Astrocyte (in vitro differentiated cells and primary cell): Measurements from ENCODE around the gene WDR43. TPM values are rescaled to one million over a fixed set of nuclear protein-coding genes. Genes with fewer than 3 reads are reported as not detected.

ENCODE experiments used
- DNase-seq: peaks from one replicate; pipeline ENCODE4 v3.0.0-alpha.2; 2010; ENCODE audit warnings: low read depth
- FAIRE-seq: peaks from 2 replicates; lab custom pipeline; 2011; peaks lifted over from hg19 to GRCh38; lab: Jason Lieb, UNC
- H2AFZ ChIP-seq: 2 replicates; pipeline ENCODE4 v1.6.0; 2012; ENCODE audit warnings: low read depth, low read length, inconsistent platforms
- H3K27ac ChIP-seq: 2 replicates; pipeline ENCODE4 v1.5.1; 2011; ENCODE audit warnings: low read depth, low read length, inconsistent platforms
- H3K27me3 ChIP-seq: 2 replicates; pipeline ENCODE4 v1.6.0; 2011; ENCODE audit warnings: low read length, inconsistent platforms; ENCODE audit not compliant: insufficient read depth
- H3K36me3 ChIP-seq: 2 replicates; pipeline ENCODE4 v1.5.1; 2011; ENCODE audit warnings: low read length, inconsistent platforms; ENCODE audit not compliant: insufficient read depth
- H3K4me1 ChIP-seq: 2 replicates; pipeline ENCODE4 v1.5.1; 2011; ENCODE audit warnings: low read length, inconsistent platforms; ENCODE audit not compliant: insufficient read depth
- H3K4me2 ChIP-seq: 2 replicates; pipeline ENCODE4 v1.6.0; 2012; ENCODE audit warnings: low read length, inconsistent platforms
- H3K4me3 ChIP-seq: 2 replicates; pipeline ENCODE4 v1.5.1; 2011; ENCODE audit warnings: low read depth, mild to moderate bottlenecking, low read length, inconsistent platforms; ENCODE audit not compliant: insufficient read depth
- H3K79me2 ChIP-seq: 2 replicates; pipeline ENCODE4 v1.6.0; 2012; ENCODE audit warnings: mild to moderate bottlenecking, low read length, inconsistent platforms; ENCODE audit not compliant: insufficient read depth
- H3K9ac ChIP-seq: 2 replicates; pipeline ENCODE4 v1.6.0; 2012; ENCODE audit warnings: mild to moderate bottlenecking, low read length, inconsistent platforms
- H3K9me3 ChIP-seq: 2 replicates; pipeline ENCODE4 v1.5.1; 2012; ENCODE audit warnings: low read depth, mild to moderate bottlenecking, low read length, inconsistent platforms; ENCODE audit not compliant: insufficient read depth
- H4K20me1 ChIP-seq: 2 replicates; pipeline ENCODE4 v1.6.0; 2012; ENCODE audit warnings: low read length, inconsistent platforms; ENCODE audit not compliant: insufficient read depth
- H3K27ac Mint-ChIP-seq: one replicate; pipeline ENCODE4 v1.8.0; 2021; ENCODE audit warnings: mild to moderate bottlenecking, mixed read lengths; ENCODE audit not compliant: unreplicated experiment
- H3K27me3 Mint-ChIP-seq: one replicate; pipeline ENCODE4 v1.8.0; 2021; ENCODE audit warnings: low read depth, mixed read lengths; ENCODE audit not compliant: unreplicated experiment
- H3K36me3 Mint-ChIP-seq: one replicate; pipeline ENCODE4 v1.8.0; 2021; ENCODE audit warnings: low read depth, mixed read lengths; ENCODE audit not compliant: unreplicated experiment
- H3K4me1 Mint-ChIP-seq: one replicate; pipeline ENCODE4 v1.8.0; 2021; ENCODE audit warnings: low read depth, mixed read lengths; ENCODE audit not compliant: unreplicated experiment
- H3K4me3 Mint-ChIP-seq: one replicate; pipeline ENCODE4 v1.8.0; 2021; ENCODE audit warnings: mild to moderate bottlenecking, moderate library complexity, mixed read lengths; ENCODE audit not compliant: unreplicated experiment
- H3K9me3 Mint-ChIP-seq: one replicate; pipeline ENCODE4 v1.8.0; 2021; ENCODE audit warnings: mild to moderate bottlenecking, mixed read lengths; ENCODE audit not compliant: unreplicated experiment
- EZH2 ChIP-seq: IDR thresholded peaks from 2 replicates; pipeline ENCODE4 v1.6.1; 2012; ENCODE audit warnings: mild to moderate bottlenecking, low read length, inconsistent platforms; ENCODE audit not compliant: insufficient read depth
- total RNA-seq: library from RNA; stranded (reverse); gene quantifications from 2 replicates; pipeline ENCODE4 v1.2.1, GENCODE V29; 2021
- TF ChIP-seq, protein P1 (sequence below): IDR thresholded peaks from 2 replicates; pipeline ENCODE4 v1.5.1; 2011; ENCODE audit warnings: low read depth, mild to moderate bottlenecking, inconsistent platforms, low read length, moderate library complexity; ENCODE audit not compliant: insufficient read depth

Gene WDR43
- total RNA-seq, 1 donor from 2014 or later, result 83.9 TPM

DNA sequence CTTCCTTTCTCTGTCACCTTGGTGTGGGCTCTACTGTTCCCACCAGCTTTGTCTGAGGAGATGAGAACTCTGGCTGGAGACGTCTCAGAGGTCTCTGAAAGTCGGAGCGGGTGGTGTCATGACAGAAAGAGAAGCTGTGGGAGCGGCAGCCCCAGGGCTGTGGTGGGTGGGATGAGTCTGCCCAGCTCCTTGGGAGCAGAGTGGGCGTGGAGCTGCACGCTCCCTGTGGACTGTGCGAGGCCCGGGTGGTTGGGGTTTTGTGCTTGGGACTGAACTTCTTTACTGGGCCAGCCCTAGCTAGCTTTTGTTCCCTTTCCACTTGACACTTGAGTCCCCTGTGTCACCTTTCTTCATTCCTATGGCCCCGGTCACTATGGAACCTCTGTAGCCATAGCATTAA, 97.0 kb downstream of the WDR43 start:
- peak overlapping the region; percentile 60 for H2AFZ ChIP-seq
- no peak overlapping the region for H3K27ac Mint-ChIP-seq
- peaks cover 2% of the 10 kb centered on the region for H3K4me1 ChIP-seq
- no peak overlapping the region for H3K9ac ChIP-seq
- no peaks in the 10 kb centered on the region for H4K20me1 ChIP-seq
- H3K4me3 Mint-ChIP-seq, result no peak overlapping the region
- no peak for DNase-seq
- no peak for FAIRE-seq
- H3K4me2 ChIP-seq, result peak overlapping the region; percentile 19
- no peaks in the 10 kb centered on the region for H3K9me3 Mint-ChIP-seq
- no peak overlapping the region for H3K4me3 ChIP-seq
- no peaks in the 10 kb centered on the region for H3K36me3 Mint-ChIP-seq
- H3K27me3 Mint-ChIP-seq, result peaks cover 35% of the 10 kb centered on the region
- no peaks in the 10 kb centered on the region for H3K9me3 ChIP-seq
- no peaks in the 10 kb centered on the region for H3K79me2 ChIP-seq
- no peaks in the 10 kb centered on the region for H3K36me3 ChIP-seq
- peaks cover 3% of the 10 kb centered on the region for H3K4me1 Mint-ChIP-seq
- H3K27ac ChIP-seq, result no peak overlapping the region
- peaks cover 2% of the 10 kb centered on the region for H3K27me3 ChIP-seq
- TF ChIP-seq, protein P1, sequence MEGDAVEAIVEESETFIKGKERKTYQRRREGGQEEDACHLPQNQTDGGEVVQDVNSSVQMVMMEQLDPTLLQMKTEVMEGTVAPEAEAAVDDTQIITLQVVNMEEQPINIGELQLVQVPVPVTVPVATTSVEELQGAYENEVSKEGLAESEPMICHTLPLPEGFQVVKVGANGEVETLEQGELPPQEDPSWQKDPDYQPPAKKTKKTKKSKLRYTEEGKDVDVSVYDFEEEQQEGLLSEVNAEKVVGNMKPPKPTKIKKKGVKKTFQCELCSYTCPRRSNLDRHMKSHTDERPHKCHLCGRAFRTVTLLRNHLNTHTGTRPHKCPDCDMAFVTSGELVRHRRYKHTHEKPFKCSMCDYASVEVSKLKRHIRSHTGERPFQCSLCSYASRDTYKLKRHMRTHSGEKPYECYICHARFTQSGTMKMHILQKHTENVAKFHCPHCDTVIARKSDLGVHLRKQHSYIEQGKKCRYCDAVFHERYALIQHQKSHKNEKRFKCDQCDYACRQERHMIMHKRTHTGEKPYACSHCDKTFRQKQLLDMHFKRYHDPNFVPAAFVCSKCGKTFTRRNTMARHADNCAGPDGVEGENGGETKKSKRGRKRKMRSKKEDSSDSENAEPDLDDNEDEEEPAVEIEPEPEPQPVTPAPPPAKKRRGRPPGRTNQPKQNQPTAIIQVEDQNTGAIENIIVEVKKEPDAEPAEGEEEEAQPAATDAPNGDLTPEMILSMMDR, result no peak
- TF ChIP-seq EZH2, result no peak

DNA sequence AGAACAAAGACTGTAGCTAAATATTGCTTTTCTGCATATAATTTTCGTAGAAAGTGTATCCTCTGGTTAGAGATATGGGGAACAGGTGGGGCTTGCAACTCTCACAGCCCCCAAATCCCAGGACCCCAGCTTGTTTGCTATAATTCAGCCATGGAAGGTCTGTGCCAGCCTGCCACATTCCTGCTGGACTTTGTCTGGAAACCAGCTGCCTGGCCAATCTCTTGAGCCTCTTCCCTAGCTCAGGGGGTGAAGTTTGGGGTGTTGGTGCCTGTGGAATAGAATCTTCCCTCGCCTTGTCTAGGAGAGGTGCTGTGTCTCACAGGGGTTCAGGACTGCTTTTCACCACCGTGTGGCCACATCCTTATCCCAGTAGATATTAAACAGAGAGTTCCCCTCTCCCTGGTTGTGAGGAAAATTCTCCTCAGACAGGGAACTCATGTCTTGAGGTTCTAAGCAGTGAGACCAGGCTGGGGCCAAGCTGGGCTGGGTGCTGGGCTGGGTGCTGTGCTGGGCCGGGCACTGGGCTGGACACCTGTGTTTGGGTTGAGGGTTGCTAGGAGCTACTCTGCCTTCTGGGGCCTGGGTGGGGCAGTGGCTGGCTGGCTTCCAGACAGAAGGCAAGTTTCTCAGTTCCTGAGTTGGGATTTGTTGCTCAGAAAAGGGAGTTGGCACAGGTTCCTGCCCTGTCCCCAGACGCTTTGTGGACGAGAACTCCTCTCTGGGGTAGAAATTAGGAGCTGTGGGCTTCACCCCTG, 98.9 kb downstream of the WDR43 start:
- Histone ChIP-seq H3K4me3 (no peak overlapping the region), H3K36me3 (no peaks in the 10 kb centered on the region), H3K27ac (no peak overlapping the region), H2AFZ (no peak overlapping the region), H3K79me2 (no peaks in the 10 kb centered on the region), H3K4me2 (no peak overlapping the region), H3K9ac (no peak overlapping the region), H3K4me1 (peaks cover 10% of the 10 kb centered on the region), H4K20me1 (no peaks in the 10 kb centered on the region), H3K9me3 (no peaks in the 10 kb centered on the region), H3K27me3 (peaks cover 2% of the 10 kb centered on the region)
- no peaks in the 10 kb centered on the region for H3K36me3 Mint-ChIP-seq
- no peak for DNase-seq
- peaks cover 12% of the 10 kb centered on the region for H3K4me1 Mint-ChIP-seq
- H3K27ac Mint-ChIP-seq, result no peak overlapping the region
- H3K9me3 Mint-ChIP-seq, result no peaks in the 10 kb centered on the region
- FAIRE-seq, result no peak
- peaks cover 38% of the 10 kb centered on the region for H3K27me3 Mint-ChIP-seq
- no peak overlapping the region for H3K4me3 Mint-ChIP-seq
- no peak for TF ChIP-seq EZH2
- TF ChIP-seq, protein P1, result no peak

DNA sequence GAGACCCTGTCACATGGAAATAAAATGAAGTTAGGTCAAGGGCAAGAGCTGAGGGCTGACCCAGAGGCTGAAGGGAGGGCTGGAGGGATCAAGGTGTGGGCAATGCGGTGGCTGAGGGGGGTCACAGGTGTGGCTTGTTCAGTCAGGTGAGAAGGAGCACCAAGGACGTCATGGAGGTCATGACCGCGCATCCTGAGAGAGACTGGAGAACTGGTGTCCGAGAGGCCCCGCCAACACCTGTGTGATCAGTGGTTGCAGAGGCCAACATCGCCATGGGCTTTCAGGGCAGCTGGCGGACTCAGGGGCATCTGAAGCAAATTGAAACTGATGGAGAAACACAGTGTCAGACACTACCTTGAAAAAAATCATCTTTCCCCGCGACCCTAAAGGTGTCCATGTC, 99.6 kb downstream of the WDR43 start:
- no peak overlapping the region for H3K4me3 Mint-ChIP-seq
- Histone ChIP-seq H3K27ac (no peak overlapping the region), H3K4me2 (no peak overlapping the region), H3K79me2 (no peaks in the 10 kb centered on the region), H3K27me3 (no peaks in the 10 kb centered on the region), H3K4me3 (no peak overlapping the region), H3K9me3 (no peaks in the 10 kb centered on the region), H4K20me1 (no peaks in the 10 kb centered on the region), H2AFZ (no peak overlapping the region), H3K9ac (no peak overlapping the region), H3K4me1 (peaks cover 10% of the 10 kb centered on the region), H3K36me3 (no peaks in the 10 kb centered on the region)
- no peak for TF ChIP-seq EZH2
- TF ChIP-seq, protein P1, result no peak
- H3K9me3 Mint-ChIP-seq, result no peaks in the 10 kb centered on the region
- DNase-seq (no peak), FAIRE-seq (no peak)
- H3K27me3 Mint-ChIP-seq, result peaks cover 36% of the 10 kb centered on the region
- no peaks in the 10 kb centered on the region for H3K36me3 Mint-ChIP-seq
- H3K27ac Mint-ChIP-seq, result no peak overlapping the region
- H3K4me1 Mint-ChIP-seq, result peaks cover 12% of the 10 kb centered on the region
